GM18526 (cell line): ENCODE measurements around the gene TAF3.

Experiments
- POLR2A ChIP-seq: IDR thresholded peaks from 3 replicates; pipeline ENCODE4 v1.6.1; 2011; ENCODE audit not compliant: insufficient read length; ENCODE audit errors: extremely low read depth

TAF3 gene

GRCh38 chr10:7895699-7896090, 77.4 kb downstream of the TAF3 start:
- no peak for TF ChIP-seq POLR2A

- TF ChIP-seq POLR2A: no peak
Measured at GRCh38 chr10:7896297-7896696, 78.0 kb downstream of the TAF3 start.

GRCh38 chr10:7901256-7901655, 83.0 kb downstream of the TAF3 start:
- no peak for TF ChIP-seq POLR2A

GRCh38 chr10:7902413-7902812, 84.1 kb downstream of the TAF3 start:
- TF ChIP-seq POLR2A: no peak

GRCh38 chr10:7903851-7904250, 85.5 kb downstream of the TAF3 start:
- TF ChIP-seq POLR2A: no peak

- no peak for TF ChIP-seq POLR2A
Measured at GRCh38 chr10:7906128-7906527, 87.8 kb downstream of the TAF3 start.

GRCh38 chr10:7908541-7909210, 90.4 kb downstream of the TAF3 start:
- no peak for TF ChIP-seq POLR2A

GRCh38 chr10:7913126-7913872, 95.0 kb downstream of the TAF3 start:
- no peak for TF ChIP-seq POLR2A

GRCh38 chr10:7915923-7916536, 97.7 kb downstream of the TAF3 start:
- TF ChIP-seq POLR2A: no peak

GRCh38 chr10:7917736-7918135, 99.4 kb downstream of the TAF3 start:
- TF ChIP-seq POLR2A: no peak

- no peak for TF ChIP-seq POLR2A
Measured at GRCh38 chr10:7922707-7923106, 104.4 kb downstream of the TAF3 start.

GRCh38 chr10:7928536-7928935, 110.2 kb downstream of the TAF3 start:
- TF ChIP-seq POLR2A: no peak

- no peak for TF ChIP-seq POLR2A
Measured at GRCh38 chr10:7932301-7933036, 114.2 kb downstream of the TAF3 start.

- no peak for TF ChIP-seq POLR2A
Measured at GRCh38 chr10:7933262-7933661, 115.0 kb downstream of the TAF3 start.

GRCh38 chr10:7933757-7934156, 115.5 kb downstream of the TAF3 start:
- no peak for TF ChIP-seq POLR2A

- no peak for TF ChIP-seq POLR2A
Measured at GRCh38 chr10:7937315-7937945, 119.1 kb downstream of the TAF3 start.

GRCh38 chr10:7941576-7941975, 123.3 kb downstream of the TAF3 start:
- TF ChIP-seq POLR2A: no peak
